ENCODE measurements around the gene XAB2.

XAB2 gene

GRCh38 chr19:7575434-7576040 is 53.8 kb downstream of the XAB2 start:
- CTCF ChIA-PET: no interaction called here
- peak; percentile 15 for DNase-seq (ENCODE audit: extremely low spot score)
- TF ChIP-seq, protein P1, sequence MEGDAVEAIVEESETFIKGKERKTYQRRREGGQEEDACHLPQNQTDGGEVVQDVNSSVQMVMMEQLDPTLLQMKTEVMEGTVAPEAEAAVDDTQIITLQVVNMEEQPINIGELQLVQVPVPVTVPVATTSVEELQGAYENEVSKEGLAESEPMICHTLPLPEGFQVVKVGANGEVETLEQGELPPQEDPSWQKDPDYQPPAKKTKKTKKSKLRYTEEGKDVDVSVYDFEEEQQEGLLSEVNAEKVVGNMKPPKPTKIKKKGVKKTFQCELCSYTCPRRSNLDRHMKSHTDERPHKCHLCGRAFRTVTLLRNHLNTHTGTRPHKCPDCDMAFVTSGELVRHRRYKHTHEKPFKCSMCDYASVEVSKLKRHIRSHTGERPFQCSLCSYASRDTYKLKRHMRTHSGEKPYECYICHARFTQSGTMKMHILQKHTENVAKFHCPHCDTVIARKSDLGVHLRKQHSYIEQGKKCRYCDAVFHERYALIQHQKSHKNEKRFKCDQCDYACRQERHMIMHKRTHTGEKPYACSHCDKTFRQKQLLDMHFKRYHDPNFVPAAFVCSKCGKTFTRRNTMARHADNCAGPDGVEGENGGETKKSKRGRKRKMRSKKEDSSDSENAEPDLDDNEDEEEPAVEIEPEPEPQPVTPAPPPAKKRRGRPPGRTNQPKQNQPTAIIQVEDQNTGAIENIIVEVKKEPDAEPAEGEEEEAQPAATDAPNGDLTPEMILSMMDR (IDR thresholded peaks at IDR 0.05; ENCODE audit: control extremely low read depth, extremely low read depth, low read depth, missing control alignments): no peak
- POLR2A ChIA-PET: no interaction called here

DNA sequence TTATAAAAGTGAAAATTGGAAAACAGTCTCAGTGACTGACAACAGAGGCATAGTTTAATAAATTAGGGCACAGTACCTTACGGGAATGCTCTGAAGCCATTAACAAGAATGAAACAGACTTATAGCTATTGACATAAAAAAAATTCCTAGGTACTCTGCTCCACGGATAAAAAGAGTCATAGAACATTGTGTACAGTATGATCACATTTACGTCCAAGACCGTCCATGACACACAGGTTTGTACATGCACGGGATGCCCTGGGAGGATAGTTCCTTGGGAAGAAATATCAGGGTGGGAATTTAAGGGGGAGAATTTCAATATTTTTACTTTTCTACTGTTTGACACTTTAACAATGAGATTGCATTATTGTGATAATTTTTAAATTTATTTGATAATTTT is 58.6 kb downstream of the XAB2 start:
- TF ChIP-seq, protein P1 (IDR thresholded peaks at IDR 0.05; ENCODE audit: control extremely low read depth, extremely low read depth, low read depth, missing control alignments): no peak
- ChIA-PET CTCF (interaction anchor here (1.4 kb wide), 1 partner anchor 110 kb away, joined by 3 read pairs; the partner anchor contains the start of gene TRAPPC5), POLR2A (no interaction called here)
- DNase-seq (ENCODE audit: extremely low spot score): no peak

All from GM10248 (cell line).